Esophagus muscularis mucosa (tissue), 4 donors: ENCODE results near the gene PRDX6. TPM values are rescaled to one million over a fixed set of nuclear protein-coding genes. Genes with fewer than 3 reads are reported as not detected.
"Not testable (repeated sequence)": the region's sequence is repeated elsewhere in the genome, so short reads cannot be mapped to it uniquely, and the experiment has no call there.

Experiments
- DNase-seq: peaks from one replicate; pipeline ENCODE4 v3.0.0-alpha.2; 2017; ENCODE audit errors: extremely low spot score
- H3K27ac ChIP-seq, 4 donors: fragments of 200-600 bp; sonication (generic); replicated peaks in 1 of 4; 1 replicate in 3 of 4; 2 replicates in 1 of 4; pipeline ENCODE4 v1.5.1; 2016 to 2019; ENCODE audit warnings: mild to moderate bottlenecking in 1 of 4
- H3K27me3 ChIP-seq, 4 donors: fragments of 200-600 bp; sonication (generic); one replicate each; pipeline versions ENCODE4 v1.5.1 to v1.6.0; 2016 to 2019
- H3K36me3 ChIP-seq, 4 donors: fragments of 200-600 bp; sonication (generic); one replicate each; pipeline ENCODE4 v1.5.1; 2016 to 2019
- H3K4me1 ChIP-seq, 4 donors: fragments of 200-600 bp; sonication (generic); one replicate each; pipeline ENCODE4 v1.5.1; 2016 to 2019
- H3K4me3 ChIP-seq, 4 donors: fragments of 200-600 bp; sonication (generic); 1 replicate in 2 of 4; 2 replicates in 2 of 4; pipeline ENCODE4 v1.5.1; 2016 to 2019; ENCODE audit warnings: mild to moderate bottlenecking in 4 of 4, moderate library complexity in 1 of 4
- H3K9me3 ChIP-seq, 4 donors: fragments of 200-600 bp; sonication (generic); 1 replicate in 3 of 4; 2 replicates in 1 of 4; pipeline ENCODE4 v1.5.1; 2016 to 2019
- CTCF ChIP-seq, 3 experiments: fragments of 200-600 bp in 2 of 3; fragments of 450-650 bp in 1 of 3; sonication (generic) in 2 of 3; IDR thresholded peaks; one replicate each; pipeline ENCODE4 v1.5.1; 2017 to 2019; ENCODE audit warnings: antibody characterized with exemption in 3 of 3, mild to moderate bottlenecking in 2 of 3, moderate library complexity in 1 of 3
- EP300 ChIP-seq: sonication (generic); formaldehyde crosslinking; IDR thresholded peaks from one replicate; pipeline ENCODE4 v1.6.1; 2017; ENCODE audit warnings: antibody characterized with exemption
- POLR2A ChIP-seq: fragments of 450-650 bp; IDR thresholded peaks from one replicate; pipeline ENCODE4 v1.6.1; 2017; ENCODE audit warnings: antibody characterized with exemption, moderate library complexity, mild to moderate bottlenecking, low read depth
- POLR2AphosphoS5 ChIP-seq, 2 donors: sonication (generic); formaldehyde crosslinking; IDR thresholded peaks; one replicate each; pipeline ENCODE4 v1.6.1; 2017; ENCODE audit warnings: antibody characterized with exemption in 2 of 2
- WGBS: methylation state at CpG from one replicate; pipeline ENCODE4 v1.1.5; 2018; 5-methylcytosine and 5-hydroxymethylcytosine counted together
- intact Hi-C: fragments of 100-400 bp; cut with DNase I; formaldehyde crosslinking; loops from one replicate; pipeline ENCODE4 v1.15.1; 2023
- total RNA-seq, 4 donors: library from RNA; depleted of rRNA; stranded (reverse); fragments of >200 nt; gene quantifications; one replicate each; pipeline versions ENCODE4 v1.1.0 to v1.2.1, GENCODE V29; 2016

PRDX6 gene
- total RNA-seq, 4 donors from 2014 or later = 319 to 529 (median 375) TPM

GRCh38 chr1:173507205-173507846, 30.2 kb downstream of the PRDX6 start:
- Histone ChIP-seq H3K27ac (peak overlapping the region; percentile 12 to 68 (median 52)), H3K36me3 (no peaks in the 10 kb centered on the region), H3K9me3 (no peaks in the 10 kb centered on the region), H3K4me3 (no peak overlapping the region), H3K27me3 (no peaks in the 10 kb centered on the region), H3K4me1 (peaks cover 0 to 20% (median 9%) of the 10 kb centered on the region in 4 donors)
- DNase-seq = no peak
- TF ChIP-seq POLR2A (no peak), POLR2AphosphoS5 (IDR thresholded peaks at IDR 0.05) (no peak), EP300 (no peak), CTCF (IDR thresholded peaks at IDR 0.05) (no peak)
- intact Hi-C loops = no loop called here
- 52% methylated on average over 3 of the region's 3 CpGs for WGBS

- intact Hi-C loops = no loop called here
- DNase-seq = no peak
- no peaks in the 10 kb centered on the region for H3K9me3 ChIP-seq
- TF ChIP-seq POLR2A (no peak), CTCF (IDR thresholded peaks at IDR 0.05) (peak in 1 of 3 experiments; percentile 4), POLR2AphosphoS5 (IDR thresholded peaks at IDR 0.05) (no peak), EP300 (no peak)
- H3K4me3 ChIP-seq = no peak overlapping the region
- no peaks in the 10 kb centered on the region for H3K36me3 ChIP-seq
- H3K27me3 ChIP-seq = no peaks in the 10 kb centered on the region
- peak overlapping the region; percentile 12 to 68 (median 52) for H3K27ac ChIP-seq
- WGBS = 51% methylated on average over 3 of the region's 3 CpGs
- peaks cover 0 to 20% (median 9%) of the 10 kb centered on the region in 4 donors for H3K4me1 ChIP-seq
Measured at GRCh38 chr1:173507847-173508209, 30.7 kb downstream of the PRDX6 start.

DNA sequence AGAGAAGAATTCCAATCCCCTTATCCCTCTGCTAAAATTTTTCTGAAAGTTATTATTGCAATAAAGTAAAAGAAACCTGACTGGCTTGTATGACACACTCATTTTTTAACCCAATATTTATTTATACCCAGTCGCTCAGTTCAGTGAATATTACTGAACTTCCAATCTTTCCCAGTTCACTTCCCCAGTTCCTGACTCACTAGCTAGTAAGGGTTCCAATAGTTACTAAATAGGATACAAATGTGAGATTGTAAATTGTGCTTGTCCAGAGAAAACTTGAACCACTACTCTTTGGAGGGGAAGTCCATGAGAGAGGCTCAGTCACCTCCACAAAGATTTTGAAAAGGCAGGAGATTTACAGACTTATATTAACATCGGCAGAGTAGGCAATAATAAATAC, 31.4 kb downstream of the PRDX6 start:
- H3K4me3 ChIP-seq = no peak overlapping the region
- 88% methylated on average over 2 of the region's 2 CpGs for WGBS
- no peak overlapping the region for H3K27ac ChIP-seq
- peaks cover 0 to 20% (median 9%) of the 10 kb centered on the region in 4 donors for H3K4me1 ChIP-seq
- intact Hi-C loops = no loop called here
- H3K36me3 ChIP-seq = no peaks in the 10 kb centered on the region
- H3K9me3 ChIP-seq = peaks cover 0 to under 1% (median 0%) of the 10 kb centered on the region in 4 donors
- no peak for DNase-seq
- TF ChIP-seq POLR2A (no peak), POLR2AphosphoS5 (IDR thresholded peaks at IDR 0.05) (no peak), EP300 (no peak), CTCF (IDR thresholded peaks at IDR 0.05) (no peak)
- H3K27me3 ChIP-seq = no peaks in the 10 kb centered on the region

DNA sequence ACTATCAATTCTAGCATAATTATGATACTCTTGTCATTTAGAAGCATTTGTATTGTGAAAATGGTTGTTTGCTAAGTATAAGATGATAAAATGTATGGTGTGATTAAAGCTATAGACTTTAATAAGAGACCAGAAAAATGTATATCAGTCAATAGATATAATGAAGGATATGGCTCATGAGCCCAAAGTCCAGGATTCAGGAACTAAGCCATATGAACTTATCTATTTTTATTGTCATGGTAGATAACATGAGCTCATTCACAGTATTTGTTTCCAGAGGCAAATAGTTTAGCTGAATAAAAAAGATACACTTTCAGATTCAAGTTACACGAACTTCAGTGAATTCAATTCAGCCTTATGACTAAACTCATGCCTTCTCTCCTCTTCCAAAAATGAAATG, 32.7 kb downstream of the PRDX6 start:
- no peaks in the 10 kb centered on the region for H3K36me3 ChIP-seq
- 83% methylated on average over 1 of the region's 1 CpG for WGBS

DNA sequence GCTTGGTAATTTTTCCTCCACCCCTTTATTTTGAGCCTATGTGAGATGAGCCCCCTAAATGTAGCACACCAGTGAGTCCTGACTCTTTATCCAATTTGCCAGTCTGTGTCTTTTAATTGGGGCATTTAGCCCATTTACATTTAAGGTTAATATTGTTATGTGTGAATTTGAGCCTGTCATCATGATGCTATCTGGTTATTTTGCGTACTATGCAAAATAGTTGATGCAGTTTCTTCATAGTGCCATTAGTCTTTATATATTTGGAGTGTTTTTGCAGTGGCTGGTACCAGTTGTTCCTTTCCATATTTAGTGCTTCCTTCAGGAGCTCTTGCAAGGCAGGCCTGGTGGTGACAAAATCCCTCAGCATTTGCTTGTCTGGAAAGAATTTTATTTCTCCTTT, 37.4 kb downstream of the PRDX6 start:
- 86% methylated on average over 1 of the region's 1 CpG for WGBS
- H3K36me3 ChIP-seq, DNase-seq, H3K4me1 ChIP-seq, H3K27me3 ChIP-seq, intact Hi-C loops, H3K4me3 ChIP-seq, H3K9me3 ChIP-seq, H3K27ac ChIP-seq: not testable (repeated sequence)

More for the DNA sequence above, 32.7 kb downstream of the PRDX6 start:
- intact Hi-C loops = no loop called here
- DNase-seq = no peak
- TF ChIP-seq POLR2A (no peak), EP300 (no peak), POLR2AphosphoS5 (IDR thresholded peaks at IDR 0.05) (no peak), CTCF (IDR thresholded peaks at IDR 0.05) (no peak)
- Histone ChIP-seq H3K27me3 (no peaks in the 10 kb centered on the region), H3K9me3 (peaks cover 0 to 5% (median 0%) of the 10 kb centered on the region in 4 donors), H3K4me1 (peaks cover 0 to 20% (median 9%) of the 10 kb centered on the region in 4 donors), H3K27ac (no peak overlapping the region), H3K4me3 (no peak overlapping the region)
